ENCODE data around the gene ZNF747.

ZNF747 gene

GRCh38 chr16:30534368-30535105 lies at the start of gene ZNF747:
TSS of gene ZNF747 (minus strand) at chr16:30534858. CDS start at chr16:30534679, 179 bp downstream.
- DNase-seq (ENCODE audit: low read depth, low spot score): peak; percentile 82

- no peak for DNase-seq (ENCODE audit: low read depth, low spot score)
These were observed 48.1 kb upstream of the ZNF747 start for GRCh38 chr16:30582611-30583340.

DNA sequence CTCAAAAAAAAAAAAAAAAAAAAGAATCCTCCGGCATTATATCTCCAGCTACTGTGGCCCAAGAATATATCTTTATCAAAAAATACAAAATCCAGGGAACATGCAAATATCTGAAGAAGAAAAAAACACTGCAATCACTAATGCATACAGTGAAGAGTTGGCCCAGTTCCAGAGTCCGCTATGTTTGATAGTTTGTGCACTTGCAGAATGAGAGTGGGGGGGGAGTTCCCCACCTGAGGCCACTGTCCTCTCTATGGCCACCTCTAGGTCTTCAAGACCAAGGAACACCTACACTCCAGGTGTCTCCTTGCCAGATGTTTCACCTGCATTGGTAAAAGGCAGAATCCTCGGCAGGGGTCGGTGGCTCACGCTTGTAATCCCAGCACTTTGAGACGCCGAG lies 46.8 kb upstream of the ZNF747 start:
- no peak for DNase-seq (ENCODE audit: low read depth, low spot score)

DNA sequence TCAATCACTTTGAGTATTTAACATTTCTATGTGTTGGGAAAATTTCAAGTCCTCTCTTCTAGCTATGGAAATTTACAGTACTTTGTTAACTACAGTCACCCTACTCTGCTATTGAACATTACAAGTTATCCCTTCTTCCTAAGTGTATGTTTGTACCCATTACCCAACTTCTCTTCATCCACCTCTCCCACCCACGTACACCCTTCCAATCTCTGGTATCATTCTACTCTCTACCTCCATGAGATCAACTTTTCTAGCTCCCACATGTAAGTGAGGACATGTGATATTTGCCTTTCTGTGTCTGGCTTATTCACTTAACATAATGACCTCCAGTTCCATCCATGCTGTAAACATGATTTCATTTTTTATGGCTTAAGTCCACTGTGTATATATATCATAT lies 40.0 kb upstream of the ZNF747 start:
- no peak for DNase-seq (ENCODE audit: low read depth, low spot score)

GRCh38 chr16:30571445-30572322 lies 37.0 kb upstream of the ZNF747 start, which contains the start of gene ZNF688:
TSS of gene ZNF688 (minus strand) at chr16:30571714. CDS start at chr16:30571629, 85 bp downstream.
- DNase-seq (ENCODE audit: low read depth, low spot score): peak; percentile 92

DNA sequence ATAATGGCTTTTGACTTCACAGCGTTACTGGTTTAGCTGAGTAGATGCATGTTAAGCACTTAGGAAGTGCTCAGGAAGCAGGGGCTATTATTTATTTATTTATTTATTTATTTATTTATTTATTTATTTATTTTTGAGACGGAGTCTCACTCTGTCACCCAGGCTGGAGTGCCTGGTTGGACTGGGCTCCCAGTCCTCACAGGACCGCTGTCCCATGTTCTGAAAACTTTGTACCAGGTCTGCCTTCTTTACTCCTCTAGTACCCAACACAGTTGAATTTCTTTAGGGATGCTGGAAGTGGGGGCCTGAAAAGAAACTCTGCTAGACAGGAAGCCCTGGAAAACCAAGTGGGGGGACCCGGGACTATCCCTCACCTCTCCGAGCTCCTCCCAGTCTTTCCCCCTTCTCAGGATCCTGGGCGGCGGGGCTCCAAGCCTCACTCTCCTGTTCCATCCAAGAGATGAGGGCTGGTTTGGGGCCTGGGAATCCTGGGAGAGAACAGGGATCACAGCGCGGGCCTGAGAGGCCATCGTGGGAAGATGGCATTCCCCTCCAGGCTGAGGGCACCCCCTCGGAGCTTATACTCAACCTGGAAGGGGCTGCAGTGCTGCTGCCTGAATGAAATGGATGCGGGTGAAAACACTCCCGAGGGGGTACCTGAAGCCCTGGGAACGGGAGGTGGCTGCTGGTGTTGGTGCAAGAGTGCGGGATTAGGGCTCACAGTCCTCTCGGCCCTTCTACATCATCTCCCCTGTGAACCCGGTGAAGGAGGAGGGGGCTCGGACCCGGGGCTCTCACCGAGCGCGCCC lies 36.2 kb upstream of the ZNF747 start:
- no peak for DNase-seq (ENCODE audit: low read depth, low spot score)

- DNase-seq (ENCODE audit: low read depth, low spot score): no peak
These were observed 35.3 kb upstream of the ZNF747 start for GRCh38 chr16:30569746-30570635.

GRCh38 chr16:30569281-30569680 lies 34.6 kb upstream of the ZNF747 start:
- DNase-seq (ENCODE audit: low read depth, low spot score): no peak

- DNase-seq (ENCODE audit: low read depth, low spot score): peak; percentile 23
These were observed 33.5 kb upstream of the ZNF747 start for GRCh38 chr16:30567991-30568638.

DNA sequence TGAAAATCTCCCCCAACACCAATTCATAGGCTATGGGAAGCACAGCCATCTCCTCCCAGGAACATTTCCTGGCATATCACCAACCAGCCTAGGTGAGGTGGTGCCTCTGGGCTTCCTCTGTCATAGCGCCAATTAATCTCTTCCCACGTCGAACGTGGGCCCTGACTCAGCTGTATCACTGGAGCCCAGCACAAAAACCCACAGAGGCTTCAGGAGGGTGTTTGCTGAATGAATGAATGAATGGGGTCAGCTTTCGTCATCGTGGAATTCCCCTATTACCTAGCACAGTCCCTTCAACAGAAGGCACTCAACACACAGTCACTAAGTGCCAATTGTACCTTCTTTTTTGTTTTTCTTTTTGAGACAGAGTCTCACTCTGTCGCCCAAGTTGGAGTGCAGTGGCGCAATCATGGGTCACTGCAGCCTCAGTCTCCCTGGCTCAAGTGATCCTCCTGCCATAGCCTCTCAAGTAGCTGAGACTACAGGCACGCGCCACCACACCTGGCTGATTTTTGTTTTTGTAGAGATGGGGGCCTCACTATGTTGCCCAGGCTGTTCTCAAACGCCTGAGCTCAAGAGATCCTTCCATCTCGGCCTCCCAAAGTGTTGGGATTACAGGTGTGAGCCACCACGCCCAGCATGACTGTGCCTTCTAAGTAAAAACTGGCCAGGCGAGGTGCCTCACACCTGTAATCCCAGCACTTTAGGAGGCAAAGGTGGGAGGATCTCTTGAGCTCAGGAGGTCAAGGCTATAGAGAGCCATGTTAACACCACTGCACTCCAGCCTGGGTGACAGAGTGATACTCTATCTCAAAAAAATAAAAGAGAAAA lies 32.7 kb upstream of the ZNF747 start:
- peak; percentile 52 for DNase-seq (ENCODE audit: low read depth, low spot score)

- DNase-seq (ENCODE audit: low read depth, low spot score): no peak
These were observed 31.9 kb upstream of the ZNF747 start for GRCh38 chr16:30566531-30566930.

DNA sequence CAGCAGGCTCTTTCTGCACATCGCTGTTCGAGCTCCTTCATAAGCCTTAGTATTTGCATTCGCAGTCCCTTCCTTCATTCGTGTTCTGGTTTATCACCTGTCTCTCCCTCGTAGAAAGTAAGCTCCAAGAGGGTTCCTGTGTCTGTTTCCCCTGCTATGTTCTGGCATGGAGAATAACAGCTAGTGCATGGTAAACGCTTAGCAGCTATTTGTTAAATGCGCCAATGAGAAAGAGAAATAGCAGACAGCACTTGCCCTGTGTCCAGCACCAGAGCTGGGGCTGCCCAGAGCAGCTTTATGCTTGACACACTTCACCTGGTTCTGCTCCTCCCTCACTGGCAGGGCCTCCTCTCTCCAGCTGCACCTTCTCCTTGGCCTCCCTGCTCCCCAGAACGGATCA lies 31.3 kb upstream of the ZNF747 start:
- DNase-seq (ENCODE audit: low read depth, low spot score): no peak

DNA sequence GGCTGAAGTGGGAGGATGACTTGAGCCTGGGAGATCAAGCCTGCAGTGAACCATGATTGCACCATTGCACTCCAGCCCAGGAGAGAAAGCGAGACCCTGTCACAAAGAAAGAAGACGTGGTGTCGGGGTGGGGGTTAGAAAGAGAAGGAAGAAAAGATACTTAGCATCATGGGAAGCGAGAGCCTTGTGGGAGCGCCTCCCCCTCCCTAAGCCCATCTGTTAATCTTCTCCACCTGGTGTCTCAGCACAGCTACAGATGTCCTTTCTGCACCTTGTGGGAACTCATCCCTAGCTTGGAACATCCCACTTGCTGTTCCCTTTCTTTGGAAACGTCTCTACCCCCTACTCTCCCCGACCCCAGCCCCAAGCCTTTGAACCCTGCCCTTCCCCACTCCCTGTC lies 30.9 kb upstream of the ZNF747 start:
- DNase-seq (ENCODE audit: low read depth, low spot score): no peak

DNA sequence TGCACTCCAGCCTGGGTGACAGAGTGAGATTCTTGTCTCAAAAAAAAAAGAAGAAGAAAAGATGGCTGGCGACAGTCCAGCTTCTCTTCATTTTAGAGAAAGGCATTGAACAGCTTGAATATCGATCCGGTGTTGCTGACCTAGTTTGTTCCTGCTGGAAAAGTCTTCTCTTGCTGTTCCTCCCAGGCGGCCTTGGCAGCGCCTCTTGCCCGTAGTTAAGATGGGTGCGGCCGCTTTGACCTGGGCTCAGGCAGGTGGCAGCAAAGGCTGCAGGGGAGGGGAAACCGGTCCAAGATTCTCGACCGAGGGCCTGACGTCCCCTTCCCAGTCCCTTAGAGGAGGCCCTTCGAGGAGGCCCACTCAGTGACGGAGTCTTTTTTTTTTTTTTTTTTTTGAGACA lies 27.4 kb upstream of the ZNF747 start:
- DNase-seq (ENCODE audit: low read depth, low spot score): no peak

- DNase-seq (ENCODE audit: low read depth, low spot score): no peak
These were observed 26.6 kb upstream of the ZNF747 start for GRCh38 chr16:30561089-30561816.

GRCh38 chr16:30559690-30560089 lies 25.0 kb upstream of the ZNF747 start:
- no peak for DNase-seq (ENCODE audit: low read depth, low spot score)

DNA sequence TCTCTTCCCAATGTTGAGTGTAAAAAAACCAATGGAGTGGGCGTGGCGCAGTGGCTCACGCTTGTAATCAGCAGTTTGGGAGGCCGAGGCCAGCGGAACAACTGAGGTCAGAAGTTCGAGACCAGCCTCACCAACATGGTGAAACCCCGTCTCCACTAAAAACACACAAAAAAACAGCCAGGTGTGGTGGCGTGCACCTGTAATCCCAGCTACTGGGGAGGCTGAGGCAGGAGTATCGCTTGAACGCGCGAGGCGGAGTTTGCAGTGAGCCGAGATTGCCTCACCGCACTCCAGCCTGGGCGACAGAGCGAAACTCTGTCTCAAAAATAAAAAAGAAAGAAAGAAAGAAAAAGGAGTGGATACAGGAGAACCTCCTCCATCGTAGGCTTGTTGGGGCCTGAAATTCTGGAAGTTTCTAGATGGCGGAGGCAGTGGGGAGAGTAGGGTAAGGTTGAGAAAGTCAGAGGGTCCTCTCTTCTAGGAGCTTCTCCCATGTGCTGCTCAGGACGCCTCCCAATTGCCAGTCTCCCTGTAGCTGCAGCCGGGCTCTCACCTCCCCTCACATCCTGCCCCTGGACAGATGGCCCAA lies 24.2 kb upstream of the ZNF747 start:
- no peak for DNase-seq (ENCODE audit: low read depth, low spot score)
